Measurements from ENCODE around the gene LARP4. TPM values are rescaled to one million over a fixed set of nuclear protein-coding genes. Genes with fewer than 3 reads are reported as not detected.
A peak's percentile ranks its signal among the peaks of the same experiment; 100 is the strongest.

Gene LARP4
- total and polyA plus RNA-seq, 9 of the 15 experiments (the other 6 are each of a cell fraction or from before 2014, with no cell fraction given): 31.6 to 84.5 (median 52.4) TPM

DNA sequence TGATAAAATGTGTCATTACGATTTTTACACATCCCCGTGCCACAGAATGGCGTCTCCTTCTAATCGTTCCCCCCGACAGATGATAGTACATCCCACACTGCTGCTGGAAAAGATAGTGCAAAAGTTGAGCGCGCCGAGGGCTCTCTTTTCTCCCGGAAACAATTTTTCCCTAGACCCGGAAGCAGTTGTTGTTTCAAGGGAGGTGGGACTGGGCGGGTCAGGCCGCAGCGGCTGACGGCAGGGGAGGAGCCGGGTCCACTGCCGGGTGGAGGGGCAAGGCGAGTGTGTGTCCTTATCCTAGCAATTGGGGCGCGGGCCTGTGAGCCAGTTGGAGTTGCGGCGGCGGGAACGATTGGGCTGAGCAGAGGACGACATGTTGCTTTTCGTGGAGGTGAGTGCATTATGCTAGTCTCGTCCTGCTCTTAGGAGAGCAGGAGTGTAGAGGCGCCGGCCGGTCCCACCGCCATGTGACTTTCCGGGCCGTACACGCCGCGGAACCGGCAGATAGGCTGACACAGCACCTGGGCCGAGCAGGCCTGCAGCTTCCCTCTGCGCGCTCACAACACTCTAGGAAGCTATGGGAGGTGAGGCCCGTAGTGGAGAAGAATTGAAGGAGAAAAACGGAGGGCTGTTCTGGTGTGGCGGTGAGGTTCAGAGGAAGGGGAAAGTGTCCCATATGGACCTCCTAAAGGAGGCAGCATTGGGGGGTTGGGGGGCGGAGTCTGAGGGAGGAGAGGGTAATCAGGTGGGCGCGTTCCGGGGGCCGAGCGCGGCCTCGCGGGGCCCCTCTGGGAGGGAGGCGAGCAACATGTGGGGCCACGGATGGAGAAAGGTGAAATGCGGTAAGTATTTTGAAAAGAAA, at the start of gene LARP4 (continued):
- TF ChIP-seq KLF13 (tag; IDR thresholded peaks at IDR 0.05; ENCODE audit: borderline replicate concordance, low read depth) (no peak; the same call in 1 of the 2 replicates), ZNF175 (CRISPR knock-in tag; IDR thresholded peaks at IDR 0.05; ENCODE audit: low read depth) (no peak), GTF2E2 (tag; IDR thresholded peaks at IDR 0.05) (peak; percentile 82; the same call in 1 of the 2 replicates), PURB (CRISPR knock-in tag; IDR thresholded peaks at IDR 0.05; ENCODE audit: low read depth) (no peak), MEF2D (tag; conservative IDR thresholded peaks at IDR 0.05; ENCODE audit: low read depth) (no peak), HNRNPL (IDR thresholded peaks at IDR 0.05; ENCODE audit: low read depth, low read length) (no peak), NR4A1 (CRISPR knock-in tag; IDR thresholded peaks at IDR 0.05) (0 out of 2 replicates have a peak, but pooled peaks have one; percentile 57), NR4A1 (tag; IDR thresholded peaks at IDR 0.05) (no peak), XRCC5 (IDR thresholded peaks at IDR 0.05; ENCODE audit: low read depth, low read length) (peak; percentile 33; the same call in 1 of the 2 replicates), TRIM24 (IDR thresholded peaks at IDR 0.05) (peak; percentile 60 to 69; a peak in 3 of 4 replicates), CBX2 (IDR thresholded peaks at IDR 0.05; ENCODE audit: insufficient read depth, low read length, poor library complexity, severe bottlenecking) (no peak), E2F1 (CRISPR knock-in tag; IDR thresholded peaks at IDR 0.05) (peak; percentile 83), CEBPZ (IDR thresholded peaks at IDR 0.05; ENCODE audit: borderline replicate concordance, low read depth, low read length) (no peak), CREBBP (IDR thresholded peaks at IDR 0.05; ENCODE audit: low read depth, low read length) (no peak), CBX1 (IDR thresholded peaks at IDR 0.05; ENCODE audit: low read depth) (peak; percentile 51; the same call in 1 of the 2 replicates), CCAR2 (IDR thresholded peaks at IDR 0.05; ENCODE audit: low read depth, low read length) (no peak), ZSCAN29 (IDR thresholded peaks at IDR 0.05) (no peak)
- TF ChIP-seq, protein P1, sequence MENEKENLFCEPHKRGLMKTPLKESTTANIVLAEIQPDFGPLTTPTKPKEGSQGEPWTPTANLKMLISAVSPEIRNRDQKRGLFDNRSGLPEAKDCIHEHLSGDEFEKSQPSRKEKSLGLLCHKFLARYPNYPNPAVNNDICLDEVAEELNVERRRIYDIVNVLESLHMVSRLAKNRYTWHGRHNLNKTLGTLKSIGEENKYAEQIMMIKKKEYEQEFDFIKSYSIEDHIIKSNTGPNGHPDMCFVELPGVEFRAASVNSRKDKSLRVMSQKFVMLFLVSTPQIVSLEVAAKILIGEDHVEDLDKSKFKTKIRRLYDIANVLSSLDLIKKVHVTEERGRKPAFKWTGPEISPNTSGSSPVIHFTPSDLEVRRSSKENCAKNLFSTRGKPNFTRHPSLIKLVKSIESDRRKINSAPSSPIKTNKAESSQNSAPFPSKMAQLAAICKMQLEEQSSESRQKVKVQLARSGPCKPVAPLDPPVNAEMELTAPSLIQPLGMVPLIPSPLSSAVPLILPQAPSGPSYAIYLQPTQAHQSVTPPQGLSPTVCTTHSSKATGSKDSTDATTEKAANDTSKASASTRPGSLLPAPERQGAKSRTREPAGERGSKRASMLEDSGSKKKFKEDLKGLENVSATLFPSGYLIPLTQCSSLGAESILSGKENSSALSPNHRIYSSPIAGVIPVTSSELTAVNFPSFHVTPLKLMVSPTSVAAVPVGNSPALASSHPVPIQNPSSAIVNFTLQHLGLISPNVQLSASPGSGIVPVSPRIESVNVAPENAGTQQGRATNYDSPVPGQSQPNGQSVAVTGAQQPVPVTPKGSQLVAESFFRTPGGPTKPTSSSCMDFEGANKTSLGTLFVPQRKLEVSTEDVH (IDR thresholded peaks at IDR 0.05; ENCODE audit: low read depth, partially characterized antibody): peak; percentile 90
